IPS-NIHi7 (cell line): Measurements from ENCODE around the gene USP9X.
"Not testable (repeated sequence)": the region's sequence is repeated elsewhere in the genome, so short reads cannot be mapped to it uniquely, and the experiment has no call there.

Experiments
- DNase-seq: peaks from one replicate; pipeline ENCODE4 v3.0.0; 2012; ENCODE audit warnings: mixed read lengths; ENCODE audit errors: extremely low spot score

USP9X gene

DNA sequence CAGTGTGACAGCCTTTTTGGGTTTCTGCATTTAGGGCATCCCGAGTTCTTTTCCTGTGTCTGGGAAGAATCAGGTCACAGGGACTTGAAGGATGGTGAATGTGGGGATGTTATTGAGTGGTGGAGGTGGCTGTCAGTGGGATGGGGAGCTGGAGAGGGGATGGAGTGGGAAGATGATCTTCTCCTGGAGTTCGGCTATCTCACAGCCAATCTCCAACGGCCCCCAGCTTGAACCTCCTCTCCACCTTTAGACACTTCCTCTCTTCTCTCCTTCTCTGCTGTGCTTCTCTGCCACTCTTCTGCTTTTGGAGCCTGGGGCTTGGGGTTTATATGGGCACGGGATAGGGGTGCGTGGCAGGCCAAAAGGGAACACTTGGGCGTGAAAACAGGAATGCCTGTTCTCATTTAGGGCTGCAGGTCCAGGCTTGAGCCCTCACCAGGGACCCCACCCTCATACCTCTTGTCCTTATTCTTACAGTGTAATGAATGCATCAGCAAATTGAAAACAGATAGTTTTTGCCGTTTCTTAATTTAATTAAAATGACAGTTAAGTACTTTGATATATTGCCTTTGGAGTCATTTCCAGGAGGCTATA is 37.5 kb downstream of the USP9X start:
- no peak for DNase-seq

GRCh38 chrX:41127477-41128192 is 42.4 kb downstream of the USP9X start:
- no peak for DNase-seq

DNA sequence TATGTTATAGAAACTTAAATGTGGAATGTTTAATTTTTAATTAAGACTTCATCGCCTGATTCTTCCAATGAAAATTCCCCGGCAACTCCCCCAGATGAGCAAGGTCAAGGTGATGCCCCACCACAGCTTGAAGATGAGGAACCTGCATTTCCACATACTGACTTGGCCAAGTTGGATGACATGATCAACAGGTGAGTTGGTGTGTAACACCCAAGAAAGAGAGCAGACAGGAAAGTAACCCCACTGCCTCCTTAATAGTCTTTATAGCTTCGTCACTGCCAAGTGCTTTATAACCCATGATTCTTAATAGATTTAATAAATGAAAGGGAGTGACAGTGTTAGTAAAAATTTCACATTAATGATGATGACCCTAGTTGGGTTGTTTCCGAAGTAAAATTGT is 43.7 kb downstream of the USP9X start:
- no peak for DNase-seq

GRCh38 chrX:41131766-41132165 is 46.5 kb downstream of the USP9X start:
- DNase-seq, result no peak

- no peak for DNase-seq
Measured at GRCh38 chrX:41133551-41133950, 48.3 kb downstream of the USP9X start.

DNA sequence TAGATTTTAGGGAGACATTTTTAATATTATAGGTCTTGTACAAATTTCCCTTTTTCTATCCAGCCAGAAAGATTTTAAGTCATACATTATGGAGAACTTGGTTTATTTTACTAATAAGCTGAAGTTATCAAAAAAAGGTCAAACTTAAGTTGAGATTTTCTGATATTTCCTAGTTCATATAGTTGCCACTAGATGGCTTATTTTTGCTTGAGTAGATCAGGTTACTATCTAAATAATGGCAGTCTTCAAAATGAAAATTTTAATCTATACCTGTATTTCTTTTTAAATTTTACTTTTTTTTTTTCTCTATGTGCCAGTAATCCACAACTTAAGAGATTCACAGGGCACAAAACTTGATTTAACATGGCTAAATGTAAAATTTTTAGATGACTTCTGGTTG is 52.3 kb downstream of the USP9X start:
- DNase-seq, result no peak

GRCh38 chrX:41142130-41142910 is 57.1 kb downstream of the USP9X start:
- no peak for DNase-seq

DNA sequence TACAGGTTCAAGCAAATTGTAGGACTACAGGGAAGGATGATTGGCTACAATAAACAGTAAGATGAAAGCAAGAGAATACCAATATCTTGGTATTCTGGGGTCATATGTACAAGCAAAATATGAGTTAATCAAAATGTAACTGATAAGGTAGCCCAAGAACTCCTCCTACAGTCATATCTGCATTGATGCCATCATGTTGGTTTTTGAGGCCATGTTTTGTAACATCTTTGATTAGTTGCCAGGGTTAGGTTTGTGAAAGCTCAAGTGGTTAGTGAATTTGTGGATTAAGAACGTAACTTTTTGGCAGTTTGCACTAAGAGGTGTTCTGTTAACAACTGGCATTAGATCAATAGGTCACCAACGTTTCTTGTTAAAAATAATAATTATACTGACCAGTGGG is 59.6 kb downstream of the USP9X start:
- DNase-seq, result no peak

DNA sequence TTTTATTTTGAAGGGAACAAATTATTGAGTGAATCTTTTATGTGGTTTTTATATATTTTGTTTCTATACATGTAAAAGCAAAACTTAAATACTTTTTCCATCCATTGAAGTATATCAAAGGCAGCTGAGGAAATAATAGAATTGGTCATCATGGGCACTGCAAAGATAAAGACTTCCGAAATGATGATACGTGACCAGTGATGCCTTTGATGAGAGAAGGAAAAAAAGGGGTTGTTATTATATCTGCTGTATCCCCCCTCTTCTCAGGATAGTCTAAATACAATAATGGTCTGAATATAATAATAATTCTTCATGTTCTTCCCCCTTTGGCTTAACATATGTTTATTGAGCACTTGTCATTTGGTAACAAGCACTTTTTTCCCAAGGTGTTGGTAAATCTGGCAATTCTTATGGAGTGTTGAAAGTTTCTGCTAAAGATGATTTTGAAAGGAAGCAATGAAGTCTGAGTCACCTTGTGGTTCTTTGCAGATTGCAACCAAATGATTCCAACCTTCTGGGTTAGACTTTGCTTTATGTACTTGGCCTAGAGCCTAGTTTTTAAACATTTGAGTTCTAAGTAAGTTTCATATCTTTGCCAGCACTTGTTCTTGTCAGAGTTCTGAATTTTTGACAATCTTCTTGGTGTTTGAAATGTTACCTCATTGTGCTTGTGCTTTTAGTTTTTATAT is 60.8 kb downstream of the USP9X start:
- no peak for DNase-seq

DNA sequence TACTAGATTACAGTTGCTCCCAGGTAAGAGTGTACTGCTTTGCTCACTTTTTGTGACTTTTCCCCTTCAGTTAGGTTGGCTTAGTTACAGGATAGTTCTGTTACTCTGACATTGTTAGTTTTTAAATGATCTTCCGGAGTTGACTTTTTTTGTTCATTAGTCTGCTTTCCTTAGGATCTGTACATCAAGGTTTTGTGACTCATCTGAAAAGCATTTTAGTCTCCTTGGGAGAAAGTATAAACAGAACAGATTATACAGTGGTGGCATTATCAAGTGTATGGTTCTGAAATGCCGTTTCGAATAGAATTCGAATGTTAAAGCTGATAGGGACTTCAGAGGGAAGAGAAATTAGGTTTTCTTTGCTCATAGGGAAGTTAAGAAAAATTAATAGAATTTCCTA is 63.3 kb downstream of the USP9X start:
- no peak for DNase-seq

DNA sequence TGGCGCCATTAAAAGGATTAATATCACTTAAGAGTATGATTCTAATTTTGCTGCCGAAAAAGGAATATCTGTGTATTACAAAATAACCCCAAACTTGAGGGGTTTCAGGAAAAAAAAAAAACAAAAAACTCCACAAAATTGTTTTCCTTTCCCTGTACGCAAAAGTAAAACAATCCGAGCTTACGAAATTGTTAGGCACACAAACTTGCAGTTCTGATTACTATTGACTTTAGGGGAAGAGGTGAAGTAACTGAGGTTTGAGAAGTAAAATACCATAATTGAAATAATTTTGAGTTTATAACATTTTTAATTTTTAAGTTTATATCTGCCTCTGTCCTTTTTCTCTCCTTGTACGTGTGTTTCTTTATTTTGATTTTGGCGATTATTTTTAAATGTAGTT is 64.8 kb downstream of the USP9X start:
- DNase-seq, result no peak

- not testable (repeated sequence) for DNase-seq
Measured at GRCh38 chrX:41151726-41152125, 66.5 kb downstream of the USP9X start.

DNA sequence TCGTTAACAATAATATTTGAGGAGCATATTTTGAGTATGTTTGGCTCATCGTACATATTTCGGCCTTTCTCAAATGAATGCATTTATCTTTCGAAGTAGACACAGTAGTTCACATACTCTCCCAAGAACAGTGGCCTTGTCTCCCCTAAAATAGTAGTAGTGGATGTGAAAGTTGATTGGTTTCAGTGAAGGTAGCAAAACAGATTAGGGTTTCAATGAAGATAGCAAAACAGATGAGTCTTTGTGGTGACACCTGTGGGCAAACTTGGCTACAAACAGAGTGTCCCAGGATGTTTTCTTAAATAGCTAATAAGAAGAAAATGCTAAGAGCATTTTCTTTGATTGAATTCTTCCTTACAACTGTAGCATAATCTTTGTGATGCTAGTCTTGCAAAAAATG is 67.0 kb downstream of the USP9X start:
- DNase-seq, result no peak

DNA sequence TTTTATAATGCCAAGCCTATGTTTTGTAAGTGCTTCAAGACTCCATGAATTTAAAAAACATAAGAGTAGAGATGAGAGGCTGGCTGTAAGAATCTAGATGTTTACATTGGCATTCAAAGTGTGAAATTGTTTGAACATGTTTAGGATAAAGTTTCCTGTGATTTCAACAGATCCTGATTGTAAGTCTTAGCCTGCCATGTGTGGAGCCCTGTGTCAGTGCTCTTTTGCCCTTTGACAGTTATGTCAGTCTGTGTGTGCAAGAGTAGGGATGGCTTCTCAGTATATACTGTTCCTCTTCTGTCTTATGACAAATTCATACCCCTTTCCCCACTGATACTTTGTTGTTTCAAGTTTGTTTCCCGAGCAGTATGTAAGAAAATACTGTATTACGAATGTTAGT is 68.2 kb downstream of the USP9X start:
- DNase-seq, result no peak

GRCh38 chrX:41153957-41154356 is 68.7 kb downstream of the USP9X start:
- no peak for DNase-seq

- no peak for DNase-seq
Measured at GRCh38 chrX:41164449-41164848, 79.2 kb downstream of the USP9X start.

GRCh38 chrX:41167888-41168287 is 82.6 kb downstream of the USP9X start:
- no peak for DNase-seq

DNA sequence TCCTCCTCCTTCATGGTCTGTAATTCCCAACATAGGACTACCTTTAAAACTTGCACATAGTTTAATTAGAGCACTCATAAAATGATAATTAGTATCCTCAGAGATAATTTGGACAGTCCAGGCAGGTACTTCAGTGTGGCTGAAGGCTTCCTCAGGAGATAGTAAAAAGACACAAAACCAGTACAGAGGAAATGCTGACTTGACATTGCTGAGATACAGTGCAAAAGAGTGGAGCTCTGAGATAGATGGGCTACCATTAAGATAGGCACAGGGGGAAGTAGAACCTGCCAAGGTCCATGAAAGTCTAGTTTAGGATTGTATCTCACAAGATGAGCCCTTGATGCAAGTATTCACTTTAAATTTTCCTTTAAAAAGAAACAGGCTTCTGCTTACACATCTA is 91.0 kb downstream of the USP9X start:
- DNase-seq, result no peak

- no peak for DNase-seq
Measured at GRCh38 chrX:41177297-41177696, 92.1 kb downstream of the USP9X start.

GRCh38 chrX:41178201-41178600 is 93.0 kb downstream of the USP9X start:
- DNase-seq, result no peak

- DNase-seq, result peak; percentile 57
Measured at GRCh38 chrX:41180194-41180908, 95.1 kb downstream of the USP9X start.

- no peak for DNase-seq
Measured at GRCh38 chrX:41184312-41184711, 99.1 kb downstream of the USP9X start.
